Right lobe of liver (tissue), 6 donors: Measurements from ENCODE around the gene LAMB3. TPM values are rescaled to one million over a fixed set of nuclear protein-coding genes. Genes with fewer than 3 reads are reported as not detected.

ENCODE experiments used
- ATAC-seq, 4 donors: fragments of 200-7000 bp; cut with Tn5 transposase; one replicate each; pipeline ENCODE4 v1.9.1; 2020; ENCODE audit warnings: mild to moderate bottlenecking in 4 of 4, moderate library complexity in 4 of 4
- DNase-seq, 3 donors: peaks; one replicate each; pipeline ENCODE4 v3.0.0-alpha.2; 2020
- H3K27ac ChIP-seq, 3 donors: fragments of 200-600 bp; one replicate each; pipeline ENCODE4 v1.8.0; 2022
- H3K27me3 ChIP-seq, 2 donors: fragments of 200-600 bp; one replicate each; pipeline ENCODE4 v1.8.0; 2022
- H3K36me3 ChIP-seq, 4 donors: fragments of 200-600 bp; sonication (generic) in 1 of 4; one replicate each; pipeline versions ENCODE4 v1.5.1 to v1.8.0; 2017 to 2022; ENCODE audit warnings: control low read depth in 1 of 4
- H3K4me1 ChIP-seq, 4 donors: fragments of 200-600 bp; sonication (generic) in 1 of 4; one replicate each; pipeline versions ENCODE4 v1.5.1 to v1.8.0; 2017 to 2022; ENCODE audit warnings: control low read depth in 1 of 4
- H3K4me3 ChIP-seq, 3 donors: fragments of 200-600 bp; one replicate each; pipeline ENCODE4 v1.8.0; 2022
- H3K9me3 ChIP-seq, 4 donors: fragments of 200-600 bp; sonication (generic) in 1 of 4; one replicate each; pipeline versions ENCODE4 v1.5.1 to v1.8.0; 2017 to 2022; ENCODE audit warnings: control low read depth in 1 of 4
- CTCF ChIP-seq, 4 donors: fragments of 200-600 bp in 3 of 4; fragments of 450-650 bp in 1 of 4; IDR thresholded peaks; one replicate each; pipeline versions ENCODE4 v1.5.1 to v1.8.0; 2016 to 2022; ENCODE audit warnings: antibody characterized with exemption in 4 of 4, mild to moderate bottlenecking in 2 of 4
- POLR2A ChIP-seq: fragments of 450-650 bp; IDR thresholded peaks from one replicate; pipeline ENCODE4 v1.6.1; 2017; ENCODE audit warnings: antibody characterized with exemption, mild to moderate bottlenecking
- WGBS: methylation state at CpG from one replicate; pipeline ENCODE4 v1.1.6; 2018; ENCODE audit warnings: low coverage, low lambda C conversion rate; ENCODE audit not compliant: insufficient coverage; ENCODE audit errors: missing lambda C conversion rate; 5-methylcytosine and 5-hydroxymethylcytosine counted together
- intact Hi-C, 2 donors: fragments of 100-400 bp; cut with DNase I; formaldehyde crosslinking; loops; one replicate each; pipeline versions ENCODE4 v1.11.2 to v1.14.1; 2022
- total RNA-seq, 6 experiments: library from RNA; depleted of rRNA in 2 of 6; stranded (reverse); fragments of >200 nt in 2 of 6; fragmentation: NEBNext Ultra II Directional in 3 of 6; extraction: Animal tissue kit (Norgen Biotek cat#: 25700) in 3 of 6; gene quantifications; one replicate each; pipeline versions ENCODE4 v1.1.0 to v1.2.4, GENCODE V29; 2016 to 2023
- donor health status: DM: no; HTN: yes; CAD: no.
- donor health status: DM: no; HTN: no; CAD: no.
- donor health status: DM: no; HTN: no; CAD: no.
- donor health status: DM: no; HTN: yes; CAD: no.
- donor health status: DM: no; HTN: yes; CAD: no.

Gene LAMB3
- total RNA-seq, 6 experiments from 2014 or later, result 5.0 to 14.6 (median 8.4) TPM

GRCh38 chr1:209634005-209634737, 18.1 kb downstream of the LAMB3 start:
- no peaks in the 10 kb centered on the region for H3K36me3 ChIP-seq
- no peak for ATAC-seq
- 73% methylated on average over 4 of the region's 20 CpGs for WGBS
- H3K27ac ChIP-seq, result no peak overlapping the region
- peaks cover 0 to 13% (median 4%) of the 10 kb centered on the region in 4 donors for H3K4me1 ChIP-seq
- intact Hi-C loops, result no loop called here
- TF ChIP-seq CTCF (IDR thresholded peaks at IDR 0.05), result no peak
- TF ChIP-seq POLR2A, result no peak
- H3K4me3 ChIP-seq, result no peak overlapping the region
- no peaks in the 10 kb centered on the region for H3K27me3 ChIP-seq
- DNase-seq, result no peak
- no peaks in the 10 kb centered on the region for H3K9me3 ChIP-seq

GRCh38 chr1:209633335-209633997, 18.8 kb downstream of the LAMB3 start:
- TF ChIP-seq POLR2A (no peak), CTCF (IDR thresholded peaks at IDR 0.05) (no peak)
- no peak for ATAC-seq
- WGBS, result 77% methylated on average over 5 of the region's 6 CpGs
- H3K4me1 ChIP-seq, result peaks cover 0 to 17% (median 4%) of the 10 kb centered on the region in 4 donors
- no peak overlapping the region for H3K4me3 ChIP-seq
- DNase-seq, result no peak
- H3K27me3 ChIP-seq, result no peaks in the 10 kb centered on the region
- no peaks in the 10 kb centered on the region for H3K36me3 ChIP-seq
- no peak overlapping the region for H3K27ac ChIP-seq
- no peaks in the 10 kb centered on the region for H3K9me3 ChIP-seq
- intact Hi-C loops, result no loop called here

- DNase-seq (no peak), ATAC-seq (peak; percentile 25 to 37 (median 29))
- H3K4me3 ChIP-seq, result no peak overlapping the region
- H3K27ac ChIP-seq, result no peak overlapping the region
- H3K9me3 ChIP-seq, result no peaks in the 10 kb centered on the region
- no peak for TF ChIP-seq CTCF (IDR thresholded peaks at IDR 0.05)
- TF ChIP-seq POLR2A, result no peak
- WGBS, result 40% methylated on average over 2 of the region's 17 CpGs
- intact Hi-C loops, result no loop called here
- no peaks in the 10 kb centered on the region for H3K36me3 ChIP-seq
- H3K27me3 ChIP-seq, result no peaks in the 10 kb centered on the region
- H3K4me1 ChIP-seq, result peaks cover 0 to 31% (median 11%) of the 10 kb centered on the region in 4 donors
These were observed 21.6 kb downstream of the LAMB3 start for GRCh38 chr1:209630383-209631225.

GRCh38 chr1:209629621-209630382, 22.4 kb downstream of the LAMB3 start:
- no peak for ATAC-seq
- Histone ChIP-seq H3K36me3 (no peaks in the 10 kb centered on the region), H3K27ac (no peak overlapping the region), H3K4me1 (peaks cover 0 to 31% (median 11%) of the 10 kb centered on the region in 4 donors), H3K4me3 (no peak overlapping the region), H3K9me3 (no peaks in the 10 kb centered on the region), H3K27me3 (no peaks in the 10 kb centered on the region)
- no peak for DNase-seq
- intact Hi-C loops, result loop anchor here in 1 of 2 donors (10.0 kb wide), 1 partner anchor 55 kb away; no protein-coding TSS in a partner anchor
- TF ChIP-seq CTCF (IDR thresholded peaks at IDR 0.05), result no peak
- no peak for TF ChIP-seq POLR2A
- WGBS, result no CpG with 5 or more reads among the region's 11 CpGs
